KMS-11 (cell line): Measurements from ENCODE around the gene SERTAD3.

Experiments
- H2AFZ ChIP-seq: fragments of 200-600 bp; sonication (generic); 2 replicates; pipeline ENCODE4 v1.6.1; 2016; ENCODE audit warnings: antibody characterized with exemption, mixed run types, low read depth
- H3K27ac ChIP-seq: fragments of 200-600 bp; sonication (generic); 2 replicates; pipeline ENCODE4 v1.6.1; 2016; ENCODE audit warnings: mild to moderate bottlenecking, mixed run types
- H3K27me3 ChIP-seq: fragments of 200-600 bp; sonication (generic); 2 replicates; pipeline ENCODE4 v1.6.1; 2017; ENCODE audit warnings: mild to moderate bottlenecking, low read depth, mixed run types, moderate library complexity; ENCODE audit not compliant: insufficient read depth
- H3K36me3 ChIP-seq: fragments of 200-600 bp; sonication (generic); 2 replicates; pipeline ENCODE4 v1.6.1; 2017; ENCODE audit warnings: mild to moderate bottlenecking, mixed run types; ENCODE audit not compliant: insufficient read depth
- H3K4me1 ChIP-seq: fragments of 200-600 bp; sonication (generic); 2 replicates; pipeline ENCODE4 v1.6.1; 2016; ENCODE audit warnings: mild to moderate bottlenecking, low read depth, mixed run types; ENCODE audit not compliant: poor library complexity, severe bottlenecking
- H3K4me2 ChIP-seq: fragments of 200-600 bp; sonication (generic); 2 replicates; pipeline ENCODE4 v1.7.0; 2016; ENCODE audit warnings: mild to moderate bottlenecking, mixed run types
- H3K4me3 ChIP-seq: fragments of 200-600 bp; sonication (generic); IDR thresholded peaks from 2 replicates; pipeline ENCODE4 v1.6.1; 2017; ENCODE audit warnings: low read depth, low read length, mixed read lengths; ENCODE audit not compliant: insufficient read depth
- H3K79me2 ChIP-seq: fragments of 200-600 bp; sonication (generic); 2 replicates; pipeline ENCODE4 v1.6.1; 2016; ENCODE audit warnings: low read depth, mixed run types; ENCODE audit not compliant: insufficient read depth
- H3K9ac ChIP-seq: fragments of 200-600 bp; sonication (generic); 2 replicates; pipeline ENCODE4 v1.6.1; 2016; ENCODE audit warnings: mild to moderate bottlenecking, mixed run types
- H4K20me1 ChIP-seq: fragments of 200-600 bp; sonication (generic); 2 replicates; pipeline ENCODE4 v1.6.1; 2016; ENCODE audit warnings: mild to moderate bottlenecking, mixed run types; ENCODE audit not compliant: insufficient read depth
- TF ChIP-seq, protein P1 (sequence below): fragments of 200-600 bp; sonication (generic); conservative IDR thresholded peaks from 2 replicates; pipeline ENCODE4 v1.6.1; 2017; ENCODE audit warnings: low read depth, mild to moderate bottlenecking, antibody characterized with exemption, low read length, moderate library complexity, mixed read lengths

Gene SERTAD3

DNA sequence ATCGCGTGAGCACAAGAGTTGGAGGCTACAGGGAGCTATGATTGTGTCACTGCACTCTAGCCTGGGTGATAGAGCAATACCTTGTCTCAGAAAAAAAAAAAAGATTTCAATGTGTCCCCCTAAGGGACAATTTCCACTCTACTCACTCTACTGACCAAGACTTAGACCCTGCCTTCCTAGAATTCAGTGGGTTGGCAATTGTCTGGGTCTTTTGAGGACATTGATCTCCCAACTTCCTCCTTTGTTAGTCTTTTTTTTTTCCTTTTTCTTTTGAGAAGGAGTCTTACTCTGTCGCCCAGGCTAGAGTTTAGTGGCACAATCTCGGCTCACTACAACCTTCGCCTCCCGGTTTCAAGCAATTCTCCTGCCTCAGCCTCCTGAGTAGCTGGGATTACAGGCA lies 24.9 kb upstream of the SERTAD3 start:
- Histone ChIP-seq H3K4me2 (no peak overlapping the region), H4K20me1 (no peaks in the 10 kb centered on the region), H3K27me3 (no peaks in the 10 kb centered on the region; the same call in 1 of the 2 replicates), H2AFZ (no peak overlapping the region), H3K9ac (no peak overlapping the region), H3K4me1 (peaks cover 20% of the 10 kb centered on the region), H3K79me2 (no peaks in the 10 kb centered on the region), H3K36me3 (no peaks in the 10 kb centered on the region), H3K27ac (no peak overlapping the region), H3K4me3 (no peak overlapping the region)
- TF ChIP-seq, protein P1, sequence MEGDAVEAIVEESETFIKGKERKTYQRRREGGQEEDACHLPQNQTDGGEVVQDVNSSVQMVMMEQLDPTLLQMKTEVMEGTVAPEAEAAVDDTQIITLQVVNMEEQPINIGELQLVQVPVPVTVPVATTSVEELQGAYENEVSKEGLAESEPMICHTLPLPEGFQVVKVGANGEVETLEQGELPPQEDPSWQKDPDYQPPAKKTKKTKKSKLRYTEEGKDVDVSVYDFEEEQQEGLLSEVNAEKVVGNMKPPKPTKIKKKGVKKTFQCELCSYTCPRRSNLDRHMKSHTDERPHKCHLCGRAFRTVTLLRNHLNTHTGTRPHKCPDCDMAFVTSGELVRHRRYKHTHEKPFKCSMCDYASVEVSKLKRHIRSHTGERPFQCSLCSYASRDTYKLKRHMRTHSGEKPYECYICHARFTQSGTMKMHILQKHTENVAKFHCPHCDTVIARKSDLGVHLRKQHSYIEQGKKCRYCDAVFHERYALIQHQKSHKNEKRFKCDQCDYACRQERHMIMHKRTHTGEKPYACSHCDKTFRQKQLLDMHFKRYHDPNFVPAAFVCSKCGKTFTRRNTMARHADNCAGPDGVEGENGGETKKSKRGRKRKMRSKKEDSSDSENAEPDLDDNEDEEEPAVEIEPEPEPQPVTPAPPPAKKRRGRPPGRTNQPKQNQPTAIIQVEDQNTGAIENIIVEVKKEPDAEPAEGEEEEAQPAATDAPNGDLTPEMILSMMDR = no peak

DNA sequence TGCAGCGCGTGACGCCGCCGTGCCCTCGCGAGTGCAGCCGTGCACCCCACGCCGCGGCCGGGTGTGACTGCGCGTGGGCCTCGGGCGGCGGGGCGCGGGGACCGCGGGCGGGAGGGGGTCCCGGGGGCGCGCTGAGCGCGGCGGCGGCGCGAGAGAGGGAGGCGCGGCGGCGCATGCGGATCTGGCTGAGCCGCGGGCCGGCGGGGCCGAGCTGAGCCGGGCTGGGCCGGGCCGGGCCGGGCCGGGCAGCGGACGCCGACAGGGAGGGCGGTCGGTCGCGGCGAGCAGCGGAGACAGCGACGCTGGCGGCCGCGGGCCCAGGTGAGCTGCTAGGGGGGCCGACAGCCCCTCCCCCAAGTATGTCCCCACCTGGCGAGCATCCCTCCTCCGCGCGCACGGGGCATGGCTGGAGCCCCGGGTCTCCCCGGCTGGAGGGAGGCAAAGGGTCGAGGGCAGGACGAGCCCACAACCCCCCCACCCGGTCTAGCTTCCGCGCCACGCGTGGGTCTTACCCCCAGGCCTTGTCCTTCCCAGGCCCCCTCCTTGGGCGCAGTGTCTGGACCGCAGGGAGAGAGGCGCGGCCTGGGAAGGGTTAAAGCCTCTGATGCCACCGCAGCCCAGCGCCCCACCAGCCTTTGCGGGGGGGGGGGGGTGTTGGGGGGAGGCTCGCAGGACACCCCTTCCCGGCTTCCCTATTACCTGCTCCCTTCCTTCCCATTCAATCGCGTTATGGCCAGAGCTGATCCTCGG lies 23.0 kb upstream of the SERTAD3 start, which contains the start of gene SPTBN4:
TSS of gene SPTBN4 (plus strand) at position 17 of the 750 bp plus-strand sequence. CDS start 5,621 bp downstream, outside the sequence.
- TF ChIP-seq, protein P1 = no peak
- no peak within 1 kb of the TSS for H3K27ac ChIP-seq
- H2AFZ ChIP-seq = peak within 1 kb of the TSS; percentile 73
- no peaks in the 10 kb centered on the region for H4K20me1 ChIP-seq
- no peaks in the 10 kb centered on the region for H3K36me3 ChIP-seq
- no peaks in the 10 kb centered on the region for H3K79me2 ChIP-seq
- H3K4me3 ChIP-seq = no peak within 1 kb of the TSS
- peak within 1 kb of the TSS; percentile 68 for H3K4me2 ChIP-seq
- H3K4me1 ChIP-seq = peaks cover 25% of the 10 kb centered on the region
- no peaks in the 10 kb centered on the region; the same call in 1 of the 2 replicates for H3K27me3 ChIP-seq
- H3K9ac ChIP-seq = no peak within 1 kb of the TSS; the same call in 1 of the 2 replicates

DNA sequence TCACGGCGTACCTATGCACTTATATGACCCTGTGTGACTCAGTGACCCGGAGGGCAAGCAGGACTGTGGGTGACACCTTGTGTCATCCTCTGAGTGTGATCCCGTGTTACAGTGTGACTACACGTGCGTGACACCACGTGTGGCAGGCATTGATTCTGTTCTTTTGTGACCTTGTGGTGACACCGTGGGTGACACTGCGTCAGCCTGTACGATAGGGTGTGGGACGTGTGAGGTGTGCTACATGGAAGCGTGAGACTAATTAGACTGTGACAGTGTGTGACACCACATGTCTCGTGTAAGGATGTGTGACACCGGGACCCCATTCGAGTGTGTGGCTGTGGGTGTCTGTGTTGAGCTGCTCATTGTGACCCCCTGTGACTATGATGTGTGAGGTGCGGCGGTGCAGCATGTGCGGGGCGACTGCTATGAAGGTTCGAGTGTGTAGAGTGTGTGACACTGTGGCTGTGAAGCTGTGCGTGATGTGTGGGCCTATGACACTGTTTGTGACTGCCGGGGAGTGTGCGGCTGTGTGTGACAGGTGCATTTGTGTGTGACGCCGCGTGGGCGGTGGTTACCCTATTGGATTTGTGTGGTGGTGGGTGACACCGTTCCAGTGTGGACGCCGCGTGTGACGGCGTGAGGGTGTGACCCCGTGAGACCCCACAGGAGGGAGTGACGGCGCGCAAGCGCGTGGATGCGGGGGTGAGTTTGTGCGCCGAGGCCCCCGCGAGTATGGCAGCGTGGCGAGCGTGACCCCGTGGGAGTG lies 22.3 kb upstream of the SERTAD3 start:
- H2AFZ ChIP-seq = peak overlapping the region; percentile 73
- H3K4me1 ChIP-seq = peaks cover 28% of the 10 kb centered on the region
- no peaks in the 10 kb centered on the region for H3K79me2 ChIP-seq
- H3K27ac ChIP-seq = no peak overlapping the region
- peak overlapping the region; percentile 68 for H3K4me2 ChIP-seq
- TF ChIP-seq, protein P1 = no peak
- H3K36me3 ChIP-seq = no peaks in the 10 kb centered on the region
- H3K4me3 ChIP-seq = no peak overlapping the region
- H4K20me1 ChIP-seq = no peaks in the 10 kb centered on the region
- H3K9ac ChIP-seq = no peak overlapping the region; the same call in 1 of the 2 replicates
- no peaks in the 10 kb centered on the region; the same call in 1 of the 2 replicates for H3K27me3 ChIP-seq

DNA sequence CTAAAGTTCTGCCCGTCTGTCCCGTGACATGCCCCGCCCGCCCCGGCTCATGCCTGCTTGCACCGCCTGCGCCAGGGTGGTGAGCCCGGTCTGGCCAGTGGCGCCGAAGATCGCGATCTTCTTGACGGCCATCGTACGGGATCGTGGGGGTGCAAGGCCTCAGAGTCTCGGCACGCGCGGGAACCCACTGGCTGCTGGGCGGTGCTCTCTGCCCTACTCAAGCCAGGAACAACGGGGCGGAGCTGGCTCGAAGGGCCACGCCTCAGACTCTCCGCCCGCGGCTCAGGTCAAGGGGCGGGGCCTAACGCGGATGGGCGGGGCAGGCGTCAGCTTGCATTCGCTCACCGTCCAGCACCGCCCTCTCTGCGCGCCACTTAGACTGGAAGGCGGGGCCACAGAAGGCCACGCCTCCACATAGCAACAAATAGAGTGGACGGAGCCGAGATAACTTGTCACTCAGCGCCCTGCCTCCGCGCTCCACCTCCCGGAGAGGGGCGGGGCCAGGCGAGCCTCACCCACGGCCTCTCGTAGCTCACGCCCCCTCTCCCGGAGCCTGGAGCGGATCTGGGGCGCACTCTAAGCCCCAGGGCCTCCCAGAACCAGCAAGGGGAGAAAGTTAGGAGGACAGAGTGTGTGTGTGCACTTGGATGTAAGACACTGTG lies 21.6 kb upstream of the SERTAD3 start, which contains the start of gene BLVRB:
TSS of gene BLVRB (minus strand) at position 189 of the 662 bp plus-strand sequence. CDS start at position 132, 57 bp downstream.
- Histone ChIP-seq H4K20me1 (no peaks in the 10 kb centered on the region), H3K9ac (peak within 1 kb of the TSS; percentile 54; the same call in 1 of the 2 replicates), H3K4me3 (no peak within 1 kb of the TSS), H3K36me3 (no peaks in the 10 kb centered on the region), H3K27me3 (no peaks in the 10 kb centered on the region; the same call in 1 of the 2 replicates), H3K79me2 (no peaks in the 10 kb centered on the region), H3K4me2 (peak within 1 kb of the TSS; percentile 68), H2AFZ (peak within 1 kb of the TSS; percentile 95), H3K27ac (peak within 1 kb of the TSS; percentile 35), H3K4me1 (peaks cover 28% of the 10 kb centered on the region)
- TF ChIP-seq, protein P1 = no peak
